ACC112 (cell line): ENCODE data around the gene ADAMTSL4.
"Not testable (repeated sequence)": the region's sequence is repeated elsewhere in the genome, so short reads cannot be mapped to it uniquely, and the experiment has no call there.

ENCODE experiments used
- H2AFZ ChIP-seq: fragments of 200-600 bp; sonication (generic); one replicate; pipeline ENCODE4 v1.6.0; 2017; ENCODE audit warnings: antibody characterized with exemption, low read length; ENCODE audit not compliant: unreplicated experiment
- H3K27ac ChIP-seq: fragments of 200-600 bp; sonication (generic); 2 replicates; pipeline ENCODE4 v1.5.1; 2014; ENCODE audit warnings: low read depth, mild to moderate bottlenecking, antibody characterized with exemption, low read length, moderate library complexity
- H3K27me3 ChIP-seq: fragments of 200-600 bp; sonication (generic); 2 replicates; pipeline ENCODE4 v1.6.1; 2014; ENCODE audit warnings: mild to moderate bottlenecking, antibody characterized with exemption, low read length, moderate library complexity, mixed read lengths; ENCODE audit not compliant: insufficient read depth
- H3K36me3 ChIP-seq: fragments of 200-600 bp; sonication (generic); 2 replicates; pipeline ENCODE4 v1.6.1; 2016; ENCODE audit warnings: mild to moderate bottlenecking, antibody characterized with exemption, low read length, moderate library complexity, mixed read lengths; ENCODE audit not compliant: insufficient read depth
- H3K4me1 ChIP-seq: fragments of 200-600 bp; sonication (generic); one replicate; pipeline ENCODE4 v1.6.1; 2016; ENCODE audit warnings: low read length, mixed read lengths; ENCODE audit not compliant: insufficient read depth, unreplicated experiment, control insufficient read depth
- H3K4me3 ChIP-seq: fragments of 200-600 bp; sonication (generic); 2 replicates; pipeline ENCODE4 v1.5.1; 2014; ENCODE audit warnings: mild to moderate bottlenecking, low read depth, low read length
- H3K79me2 ChIP-seq: fragments of 200-600 bp; sonication (generic); one replicate; pipeline ENCODE4 v1.6.0; 2016; ENCODE audit warnings: low read length; ENCODE audit not compliant: control insufficient read depth, unreplicated experiment, insufficient read depth

The ADAMTSL4 gene

GRCh38 chr1:150579110-150579944 lies 30.1 kb downstream of the ADAMTSL4 start, which contains the start of gene MCL1:
TSS of gene MCL1 (minus strand) at chr1:150579610. CDS start at chr1:150579530, 80 bp downstream.
- peaks cover 19% of the 10 kb centered on the region for H3K4me1 ChIP-seq
- H3K27ac ChIP-seq = peak within 1 kb of the TSS; percentile 100
- H3K36me3 ChIP-seq = peaks cover 49% of the 10 kb centered on the region
- H3K4me3 ChIP-seq = peak within 1 kb of the TSS; percentile 97
- H3K27me3 ChIP-seq = no peaks in the 10 kb centered on the region
- peaks cover 65% of the 10 kb centered on the region for H3K79me2 ChIP-seq
- no peak within 1 kb of the TSS for H2AFZ ChIP-seq

GRCh38 chr1:150579945-150580642 lies 30.9 kb downstream of the ADAMTSL4 start:
- Histone ChIP-seq H3K4me1 (peaks cover 12% of the 10 kb centered on the region), H2AFZ (no peak overlapping the region), H3K27ac (peak overlapping the region; percentile 92), H3K36me3 (peaks cover 42% of the 10 kb centered on the region), H3K27me3 (no peaks in the 10 kb centered on the region), H3K4me3 (peak overlapping the region; percentile 97), H3K79me2 (peaks cover 57% of the 10 kb centered on the region)

GRCh38 chr1:150580966-150581365 lies 31.8 kb downstream of the ADAMTSL4 start:
- H2AFZ ChIP-seq, H3K27me3 ChIP-seq, H3K4me3 ChIP-seq, H3K4me1 ChIP-seq, H3K27ac ChIP-seq: not testable (repeated sequence)
- peaks cover 48% of the 10 kb centered on the region for H3K79me2 ChIP-seq
- H3K36me3 ChIP-seq = peaks cover 33% of the 10 kb centered on the region

- not testable (repeated sequence) for H3K4me3 ChIP-seq, H3K27ac ChIP-seq, H2AFZ ChIP-seq, H3K27me3 ChIP-seq, H3K4me1 ChIP-seq
- H3K36me3 ChIP-seq = peaks cover 28% of the 10 kb centered on the region
- peaks cover 44% of the 10 kb centered on the region for H3K79me2 ChIP-seq
These were observed 32.2 kb downstream of the ADAMTSL4 start for GRCh38 chr1:150581437-150581836.

GRCh38 chr1:150581962-150582361 lies 32.8 kb downstream of the ADAMTSL4 start:
- Histone ChIP-seq H3K79me2 (peaks cover 38% of the 10 kb centered on the region), H3K36me3 (peaks cover 23% of the 10 kb centered on the region)
- not testable (repeated sequence) for H3K27me3 ChIP-seq, H3K27ac ChIP-seq, H3K4me3 ChIP-seq, H2AFZ ChIP-seq, H3K4me1 ChIP-seq

GRCh38 chr1:150582371-150582770 lies 33.2 kb downstream of the ADAMTSL4 start:
- 0 out of 2 replicates have a peak overlapping the region, but pooled peaks have one; percentile 28 for H3K27ac ChIP-seq
- H3K36me3 ChIP-seq = peaks cover 19% of the 10 kb centered on the region
- H3K4me1 ChIP-seq = peaks cover 6% of the 10 kb centered on the region
- H3K27me3 ChIP-seq = no peaks in the 10 kb centered on the region
- no peak overlapping the region for H2AFZ ChIP-seq
- H3K4me3 ChIP-seq = no peak overlapping the region
- peaks cover 34% of the 10 kb centered on the region for H3K79me2 ChIP-seq

GRCh38 chr1:150596095-150596892 lies 47.1 kb downstream of the ADAMTSL4 start:
- no peaks in the 10 kb centered on the region for H3K36me3 ChIP-seq
- H3K27ac ChIP-seq = peak overlapping the region; percentile 69
- H3K4me1 ChIP-seq = peaks cover 9% of the 10 kb centered on the region
- H3K4me3 ChIP-seq = no peak overlapping the region
- no peaks in the 10 kb centered on the region for H3K27me3 ChIP-seq
- no peaks in the 10 kb centered on the region for H3K79me2 ChIP-seq
- H2AFZ ChIP-seq = no peak overlapping the region

GRCh38 chr1:150596976-150597375 lies 47.8 kb downstream of the ADAMTSL4 start:
- Histone ChIP-seq H3K4me3 (no peak overlapping the region), H3K4me1 (peaks cover 9% of the 10 kb centered on the region), H2AFZ (no peak overlapping the region), H3K79me2 (no peaks in the 10 kb centered on the region), H3K27ac (0 out of 2 replicates have a peak overlapping the region, but pooled peaks have one; percentile 23), H3K27me3 (no peaks in the 10 kb centered on the region), H3K36me3 (no peaks in the 10 kb centered on the region)

GRCh38 chr1:150598346-150598745 lies 49.1 kb downstream of the ADAMTSL4 start:
- not testable (repeated sequence) for H3K79me2 ChIP-seq, H2AFZ ChIP-seq, H3K4me1 ChIP-seq, H3K27me3 ChIP-seq, H3K4me3 ChIP-seq, H3K36me3 ChIP-seq, H3K27ac ChIP-seq

GRCh38 chr1:150601540-150601939 lies 52.3 kb downstream of the ADAMTSL4 start:
- no peaks in the 10 kb centered on the region for H3K27me3 ChIP-seq
- no peak overlapping the region for H3K27ac ChIP-seq
- peaks cover 22% of the 10 kb centered on the region for H3K4me1 ChIP-seq
- H3K79me2 ChIP-seq = no peaks in the 10 kb centered on the region
- no peak overlapping the region for H2AFZ ChIP-seq
- H3K4me3 ChIP-seq = no peak overlapping the region
- H3K36me3 ChIP-seq = no peaks in the 10 kb centered on the region; the same call in 1 of the 2 replicates
